Endometrium (tissue), 2 donors: ENCODE results near the gene ACVR1C.

Experiments used
- FAIRE-seq: peaks from 2 replicates; lab custom pipeline; 2012; peaks lifted over from hg19 to GRCh38; lab: Jason Lieb, UNC
- donor health status: control.
- donor health status: control.

Gene ACVR1C

DNA sequence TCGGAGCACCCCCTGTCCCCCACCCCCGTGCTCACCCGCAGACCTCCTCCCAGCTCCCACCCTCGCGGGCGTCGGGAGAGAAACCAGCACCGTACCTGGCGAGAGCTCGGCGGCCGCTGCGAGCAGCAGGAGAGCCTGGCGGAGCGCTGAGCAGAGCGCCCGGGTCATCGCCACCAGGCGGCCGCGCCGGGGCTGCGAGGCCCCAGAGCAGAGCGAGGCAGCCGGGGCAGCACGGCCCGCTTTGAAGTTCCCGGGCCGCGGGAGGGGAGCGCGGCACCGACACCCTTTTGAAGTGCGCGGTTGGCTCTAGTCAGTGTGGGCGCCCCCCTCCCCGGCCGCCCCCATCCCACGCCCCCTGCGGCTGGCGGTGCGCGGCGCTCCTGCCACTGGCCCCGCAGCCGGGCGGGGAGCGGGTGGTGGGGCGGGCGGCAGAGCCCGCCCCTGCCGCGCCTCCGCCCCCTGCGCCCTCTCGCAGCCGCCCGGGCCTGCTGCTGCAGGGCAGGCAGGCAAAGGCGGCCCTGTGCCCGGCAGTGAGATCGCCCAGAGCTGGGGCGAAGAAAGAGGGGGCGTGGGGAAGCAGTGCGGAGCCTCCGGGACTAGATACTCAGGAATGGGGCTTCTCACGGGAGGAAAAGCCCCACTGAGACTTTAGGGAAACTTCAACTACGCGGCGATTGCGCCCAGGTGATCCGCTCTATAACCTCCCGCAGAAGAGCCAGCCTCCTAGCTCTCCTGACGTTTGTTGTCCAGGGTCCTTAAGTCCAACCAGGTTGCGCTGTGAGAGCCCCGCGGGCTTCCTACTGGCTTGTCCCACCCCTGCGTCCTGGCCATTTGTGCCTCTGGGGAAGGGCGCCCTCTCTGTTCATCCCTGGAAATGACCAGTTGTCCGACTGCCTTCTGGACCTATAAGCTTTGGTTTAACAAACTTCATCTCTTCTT is at the start of gene ACVR1C:
Gene ACVR1C (minus strand): TSS at position 388 of the 939 bp plus-strand sequence. CDS start 220 bp downstream, at position 168.
- no peak for FAIRE-seq

- FAIRE-seq = no peak
Measured at GRCh38 chr2:157677941-157678340, 49.3 kb upstream of the ACVR1C start.

DNA sequence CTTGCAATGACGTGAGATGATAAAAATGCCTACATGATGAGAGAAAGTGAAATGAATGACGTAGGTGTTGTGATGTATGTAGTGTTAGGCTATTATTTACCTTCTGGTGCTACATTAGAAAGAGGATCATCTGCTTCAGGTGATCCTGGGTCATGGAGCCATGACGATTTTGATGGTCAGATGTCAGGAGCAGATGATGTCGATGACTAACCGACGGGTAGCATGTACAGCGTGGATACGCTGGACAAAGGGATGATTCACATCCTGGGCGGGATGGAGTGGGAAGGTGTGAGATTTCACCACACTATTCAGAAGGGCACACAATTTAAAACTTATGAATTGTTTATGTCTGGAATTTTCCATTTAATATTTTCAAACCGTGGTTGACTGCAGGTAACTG is 43.5 kb upstream of the ACVR1C start:
- FAIRE-seq = no peak

DNA sequence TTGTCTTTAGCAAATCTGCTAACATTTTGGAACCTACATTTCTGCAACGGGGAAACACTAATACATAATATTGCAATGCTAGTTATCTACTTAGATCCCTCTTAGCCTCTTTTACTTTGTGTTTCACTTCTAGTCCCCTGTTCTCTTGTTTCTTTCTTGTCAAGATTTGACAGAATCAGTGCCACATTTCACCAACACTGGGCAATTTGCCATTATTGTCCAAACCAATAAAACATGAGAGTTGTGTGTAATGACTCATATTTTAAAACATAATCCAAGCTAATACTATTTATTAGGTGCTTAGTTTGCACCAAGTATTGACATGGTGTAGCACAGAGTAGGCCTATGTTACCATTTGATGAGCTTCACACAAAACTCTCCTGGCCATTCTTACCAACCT is 33.7 kb upstream of the ACVR1C start:
- no peak for FAIRE-seq

DNA sequence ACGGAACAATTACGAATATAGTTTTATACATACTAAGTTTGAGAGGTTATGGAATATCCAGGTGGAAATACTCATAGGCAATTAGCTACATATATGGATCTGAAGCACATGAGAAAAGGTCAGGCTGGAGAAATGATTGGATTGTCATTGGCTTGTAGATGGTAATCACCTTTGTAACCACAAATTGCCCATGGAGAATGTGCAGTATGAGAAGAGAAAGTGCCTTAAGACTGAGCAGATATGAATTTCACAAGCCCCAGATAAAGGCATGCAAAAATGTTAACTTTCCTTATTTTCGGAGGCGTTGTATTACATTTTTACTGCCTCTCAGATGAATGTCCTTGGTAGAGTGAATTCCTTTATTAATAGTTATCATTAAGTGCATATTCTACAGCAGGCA is 33.1 kb upstream of the ACVR1C start:
- no peak for FAIRE-seq

DNA sequence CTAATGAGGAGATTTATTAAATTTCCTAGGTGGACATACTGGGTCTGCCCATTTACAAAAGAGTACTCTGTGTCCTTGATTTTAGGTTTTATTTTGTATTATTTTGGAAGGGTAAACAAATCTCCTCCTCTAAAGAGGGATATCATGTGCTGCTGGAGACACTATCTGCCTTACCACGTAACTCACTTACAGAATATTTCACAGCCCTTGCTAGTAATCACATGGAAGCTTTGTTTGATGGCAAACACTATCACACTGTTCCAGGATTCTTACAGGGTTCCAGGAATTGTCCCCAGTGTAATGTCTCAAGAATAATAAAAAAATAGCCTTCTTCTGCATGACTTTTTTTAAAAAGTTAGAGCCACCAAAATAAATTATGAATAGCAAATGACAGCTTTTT is 29.2 kb upstream of the ACVR1C start:
- FAIRE-seq = no peak

GRCh38 chr2:157657101-157657500 is 28.4 kb upstream of the ACVR1C start:
- no peak for FAIRE-seq

DNA sequence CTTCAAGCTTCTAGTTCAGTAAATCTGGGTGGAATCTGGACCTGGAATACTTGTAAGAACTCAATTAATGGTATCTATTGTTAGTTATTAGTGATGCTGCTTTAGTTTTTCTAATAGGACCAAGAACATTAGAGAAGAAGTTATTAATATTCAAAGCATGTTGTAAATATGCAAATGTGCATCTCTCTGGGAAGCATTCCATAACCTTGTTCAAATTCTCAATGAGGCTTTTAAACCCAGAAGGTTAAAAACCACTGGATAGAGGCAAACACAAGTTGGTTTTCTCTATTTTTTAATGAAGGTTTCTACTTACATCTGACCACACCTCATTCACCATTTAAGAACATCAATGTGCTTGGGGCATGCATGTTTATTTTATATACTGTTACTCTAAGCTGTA is 16.1 kb upstream of the ACVR1C start:
- FAIRE-seq = no peak

GRCh38 chr2:157631861-157632260 is 3.2 kb upstream of the ACVR1C start:
- no peak for FAIRE-seq

DNA sequence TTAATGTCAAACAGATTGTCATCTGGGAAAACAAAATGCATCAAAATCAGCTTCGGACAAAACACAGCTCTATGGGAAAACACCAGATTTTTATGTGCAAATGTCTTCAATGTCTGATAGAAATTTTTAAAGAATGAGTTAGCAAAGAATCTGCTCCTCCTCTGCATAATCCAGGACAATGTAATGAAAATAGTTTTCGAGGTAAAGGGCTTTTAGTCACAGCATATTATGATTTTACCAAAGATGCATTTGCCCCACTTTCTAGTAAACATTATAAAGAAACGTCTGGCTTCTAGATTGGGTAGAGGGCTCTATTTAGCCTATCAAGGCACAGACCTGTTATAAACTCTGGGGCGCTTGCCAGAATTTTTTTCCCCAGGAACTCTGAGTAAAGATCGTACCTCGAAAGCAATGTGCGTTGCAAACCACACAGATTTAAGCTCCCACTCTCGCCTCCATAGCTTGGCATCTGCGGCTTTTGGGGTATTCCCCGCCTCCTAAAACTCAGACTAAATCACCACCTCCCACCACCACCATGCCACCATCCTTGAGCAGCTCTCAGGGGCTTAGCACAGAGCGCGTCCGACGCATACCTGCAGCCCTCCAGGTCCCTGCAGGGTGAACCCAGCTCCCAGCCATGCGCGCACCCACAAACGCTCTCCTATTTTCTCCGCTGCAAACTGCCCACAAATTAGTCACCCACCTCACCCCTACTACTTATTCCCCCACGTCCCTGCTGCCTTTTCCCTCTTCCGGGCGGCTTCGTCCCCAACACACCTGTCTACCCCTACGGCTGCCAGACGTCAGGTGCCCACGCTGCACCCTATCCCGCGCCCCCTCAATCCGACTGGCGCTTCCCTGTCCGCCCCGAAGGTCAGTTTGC is 829 bp downstream of the ACVR1C start:
- FAIRE-seq = no peak

- no peak for FAIRE-seq
Measured at GRCh38 chr2:157625296-157625695, 3.4 kb downstream of the ACVR1C start.

- FAIRE-seq = no peak
Measured at GRCh38 chr2:157620956-157621355, 7.7 kb downstream of the ACVR1C start.

DNA sequence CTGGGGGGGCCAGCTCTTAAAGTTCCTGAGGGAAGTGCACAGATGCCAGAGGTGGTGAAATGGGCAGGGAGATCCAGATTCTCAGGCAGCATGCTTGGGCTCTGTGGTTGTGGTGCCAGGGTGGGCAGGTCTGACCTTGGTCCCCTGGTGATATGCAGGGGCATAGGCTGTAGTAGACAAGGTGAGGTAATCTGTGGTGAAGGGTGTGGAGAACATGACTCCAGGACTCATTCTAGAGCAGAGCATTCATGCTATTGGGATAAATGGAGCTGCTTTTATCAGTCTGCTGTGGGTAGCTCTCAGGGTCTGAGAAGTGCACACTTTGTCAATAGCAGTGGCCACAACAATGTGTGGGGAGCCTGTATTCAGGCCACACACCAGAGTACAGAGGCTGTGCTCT is 16.9 kb downstream of the ACVR1C start:
- FAIRE-seq = no peak

DNA sequence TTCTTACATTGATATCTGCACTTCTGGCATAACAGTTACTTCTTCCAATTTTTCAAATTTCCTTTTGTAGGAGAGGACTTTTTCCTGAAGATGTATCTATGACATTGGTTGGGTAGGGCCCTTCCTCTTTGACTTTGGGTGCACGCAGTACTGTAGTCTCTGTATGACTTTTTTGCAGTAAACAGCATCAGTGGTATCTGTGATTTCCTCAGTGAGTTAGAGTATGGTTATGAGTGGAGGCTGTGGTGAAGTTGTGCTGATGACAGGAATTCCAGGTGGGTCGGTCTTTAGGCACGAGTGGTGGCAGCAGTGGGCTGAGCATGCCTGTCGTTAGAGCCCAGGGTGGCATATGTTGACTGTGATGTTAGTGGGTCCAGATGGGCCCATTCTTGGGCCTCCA is 17.6 kb downstream of the ACVR1C start:
- no peak for FAIRE-seq

- FAIRE-seq = no peak
Measured at GRCh38 chr2:157606534-157606933, 22.1 kb downstream of the ACVR1C start.

GRCh38 chr2:157603198-157603597 is 25.5 kb downstream of the ACVR1C start:
- no peak for FAIRE-seq

GRCh38 chr2:157601807-157602206 is 26.9 kb downstream of the ACVR1C start:
- FAIRE-seq = no peak

GRCh38 chr2:157596992-157597681 is 31.5 kb downstream of the ACVR1C start:
- no peak for FAIRE-seq

GRCh38 chr2:157593411-157593810 is 35.3 kb downstream of the ACVR1C start:
- no peak for FAIRE-seq

GRCh38 chr2:157592948-157593347 is 35.7 kb downstream of the ACVR1C start:
- FAIRE-seq = no peak

- no peak for FAIRE-seq
Measured at GRCh38 chr2:157592374-157592773, 36.3 kb downstream of the ACVR1C start.

DNA sequence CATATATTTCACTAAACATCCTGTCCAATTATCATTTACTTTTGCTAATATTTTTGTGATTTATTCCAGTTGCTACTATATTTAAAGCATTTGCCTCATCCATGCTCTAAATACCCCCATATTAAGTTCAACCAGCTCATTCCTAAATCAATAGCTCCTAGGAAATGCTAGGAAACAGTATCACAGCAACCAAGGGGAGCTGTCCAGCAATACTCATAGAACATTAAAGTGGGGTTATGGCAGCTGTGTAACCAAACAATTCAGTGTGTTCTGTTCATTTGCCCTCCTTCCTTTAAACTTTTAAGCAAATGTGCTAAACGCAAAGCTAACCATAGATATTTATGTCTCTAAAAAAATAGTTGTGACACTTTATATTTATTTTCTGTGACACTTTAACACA is 41.1 kb downstream of the ACVR1C start:
- FAIRE-seq = no peak
